ENCODE measurements around the gene FADS6.

Gene FADS6

DNA sequence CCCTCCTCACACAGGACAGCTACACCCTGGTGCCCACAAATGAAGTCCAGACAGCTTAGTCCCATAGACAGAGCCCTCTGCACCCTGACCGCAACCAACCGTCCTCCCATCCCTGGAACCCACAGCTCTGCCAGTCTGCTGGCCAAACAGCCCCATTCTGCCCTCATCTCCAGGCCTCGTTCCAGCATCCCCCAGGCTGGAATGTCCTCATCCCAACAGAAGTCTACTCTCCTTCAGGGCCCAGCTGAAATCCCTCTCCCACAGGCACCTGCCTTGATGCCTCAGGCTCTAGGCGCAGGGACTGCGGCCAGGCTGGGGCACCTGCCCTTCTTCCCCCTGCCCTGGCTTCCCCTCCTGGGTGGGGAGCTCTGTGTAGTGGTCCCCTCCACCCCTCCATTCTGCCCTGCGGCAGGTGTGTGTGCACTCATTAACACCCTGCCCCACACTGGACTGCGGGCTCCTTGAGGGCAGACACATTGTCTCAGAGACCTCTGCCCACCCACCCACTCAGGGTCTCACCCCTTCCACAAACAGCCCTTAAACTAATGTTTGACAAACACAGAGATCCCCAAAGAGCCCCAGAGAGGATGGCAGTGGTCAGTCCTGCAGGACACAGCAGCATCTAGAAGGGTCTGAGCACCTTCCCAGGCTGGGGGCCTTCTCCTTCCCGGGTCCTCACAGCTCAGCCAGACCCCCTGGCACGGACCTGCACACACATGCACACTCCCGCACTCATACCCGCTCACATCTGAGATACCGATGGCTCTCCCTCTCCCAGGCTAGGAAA is 34.6 kb downstream of the FADS6 start:
- TF ChIP-seq, protein P1, sequence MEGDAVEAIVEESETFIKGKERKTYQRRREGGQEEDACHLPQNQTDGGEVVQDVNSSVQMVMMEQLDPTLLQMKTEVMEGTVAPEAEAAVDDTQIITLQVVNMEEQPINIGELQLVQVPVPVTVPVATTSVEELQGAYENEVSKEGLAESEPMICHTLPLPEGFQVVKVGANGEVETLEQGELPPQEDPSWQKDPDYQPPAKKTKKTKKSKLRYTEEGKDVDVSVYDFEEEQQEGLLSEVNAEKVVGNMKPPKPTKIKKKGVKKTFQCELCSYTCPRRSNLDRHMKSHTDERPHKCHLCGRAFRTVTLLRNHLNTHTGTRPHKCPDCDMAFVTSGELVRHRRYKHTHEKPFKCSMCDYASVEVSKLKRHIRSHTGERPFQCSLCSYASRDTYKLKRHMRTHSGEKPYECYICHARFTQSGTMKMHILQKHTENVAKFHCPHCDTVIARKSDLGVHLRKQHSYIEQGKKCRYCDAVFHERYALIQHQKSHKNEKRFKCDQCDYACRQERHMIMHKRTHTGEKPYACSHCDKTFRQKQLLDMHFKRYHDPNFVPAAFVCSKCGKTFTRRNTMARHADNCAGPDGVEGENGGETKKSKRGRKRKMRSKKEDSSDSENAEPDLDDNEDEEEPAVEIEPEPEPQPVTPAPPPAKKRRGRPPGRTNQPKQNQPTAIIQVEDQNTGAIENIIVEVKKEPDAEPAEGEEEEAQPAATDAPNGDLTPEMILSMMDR (conservative IDR thresholded peaks at IDR 0.05; ENCODE audit: low read depth, low read length): no peak
- DNase-seq (ENCODE audit: low read depth): no peak
- no peak overlapping the region for H3K4me3 ChIP-seq (ENCODE audit: low read depth, low read length)

DNA sequence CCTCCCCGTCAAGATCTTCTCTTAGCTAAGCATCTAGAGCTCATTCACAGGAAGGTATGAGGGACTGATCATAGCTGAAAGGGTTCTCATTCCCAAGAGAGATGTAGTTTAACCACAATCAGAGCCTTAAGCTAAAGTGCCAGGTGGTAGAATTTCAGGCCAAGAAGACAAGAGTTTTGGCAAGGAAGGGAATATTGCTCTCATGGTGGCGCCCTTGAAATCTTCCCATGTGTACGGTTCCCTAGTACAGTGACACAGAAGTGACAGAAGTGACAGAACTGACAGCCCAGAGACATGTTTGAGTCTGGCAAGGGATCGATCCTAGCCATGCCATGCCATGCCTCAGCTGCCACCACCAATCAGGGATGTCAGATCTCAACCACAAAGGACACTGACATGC is 36.2 kb downstream of the FADS6 start:
- no peak for DNase-seq (ENCODE audit: low read depth)
- TF ChIP-seq, protein P1 (conservative IDR thresholded peaks at IDR 0.05; ENCODE audit: low read depth, low read length): no peak
- H3K4me3 ChIP-seq (ENCODE audit: low read depth, low read length): no peak overlapping the region

DNA sequence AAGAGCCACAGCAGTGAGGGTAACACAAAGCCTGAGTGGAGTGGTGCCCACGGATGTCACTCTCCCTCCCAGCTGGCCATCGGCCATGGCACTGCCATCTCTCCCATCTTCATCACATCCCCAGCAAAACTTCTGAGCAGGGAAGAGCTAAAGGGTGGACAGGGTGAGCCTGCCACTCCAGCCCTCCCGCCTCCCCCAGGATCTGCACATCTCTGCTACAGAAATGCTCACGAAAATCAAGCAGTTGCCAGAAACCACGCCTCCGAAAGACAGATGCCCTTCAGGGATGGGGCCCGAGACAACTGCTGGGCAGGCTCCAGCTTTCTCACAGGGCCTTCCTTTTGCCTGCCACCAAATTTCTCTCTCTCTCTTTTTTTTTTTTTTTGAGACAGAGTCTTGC is 37.3 kb downstream of the FADS6 start:
- no peak overlapping the region for H3K4me3 ChIP-seq (ENCODE audit: low read depth, low read length)
- TF ChIP-seq, protein P1 (conservative IDR thresholded peaks at IDR 0.05; ENCODE audit: low read depth, low read length): no peak
- no peak for DNase-seq (ENCODE audit: low read depth)

DNA sequence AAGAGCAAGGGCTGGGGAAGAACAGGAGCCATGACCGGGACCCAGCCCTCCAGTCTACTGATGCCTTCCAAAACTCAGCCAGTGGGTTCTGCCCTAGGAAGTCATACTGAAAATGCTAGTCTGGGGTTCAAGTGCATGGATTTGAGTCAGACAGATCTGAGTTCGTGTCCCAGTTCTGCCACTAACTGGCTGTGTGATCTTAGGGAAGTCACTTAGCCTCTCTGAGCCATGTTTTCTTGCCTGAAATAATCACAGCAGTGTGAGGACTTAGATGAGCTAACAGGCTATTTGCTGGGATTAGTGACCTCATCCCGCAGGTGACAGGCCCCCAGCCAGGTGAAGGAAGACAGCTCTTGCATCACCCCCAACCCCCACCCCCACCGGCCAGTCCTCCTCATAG is 38.1 kb downstream of the FADS6 start:
- TF ChIP-seq, protein P1 (conservative IDR thresholded peaks at IDR 0.05; ENCODE audit: low read depth, low read length): no peak
- DNase-seq (ENCODE audit: low read depth): no peak
- no peak overlapping the region for H3K4me3 ChIP-seq (ENCODE audit: low read depth, low read length)

DNA sequence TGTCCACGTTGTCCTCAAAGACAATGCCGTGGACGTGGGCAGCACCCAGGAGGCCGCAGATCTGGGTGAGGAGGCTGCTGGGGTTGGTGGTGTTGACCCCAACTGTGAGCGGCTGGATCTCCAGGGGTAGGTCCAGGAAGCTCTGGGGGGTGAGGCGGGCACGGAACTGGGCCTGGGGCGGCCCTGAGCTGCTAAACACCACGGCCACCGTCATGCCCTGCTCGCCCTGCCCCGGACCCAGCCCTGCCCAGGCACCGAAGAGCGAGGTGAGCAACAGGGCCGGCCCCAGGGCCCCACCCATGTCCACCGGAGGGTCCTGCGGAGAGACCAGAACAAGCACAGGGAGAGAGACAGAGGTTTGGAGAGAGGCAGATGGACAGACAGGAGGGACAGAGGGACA is 38.6 kb downstream of the FADS6 start:
- H3K4me3 ChIP-seq (ENCODE audit: low read depth, low read length): no peak overlapping the region
- TF ChIP-seq, protein P1 (conservative IDR thresholded peaks at IDR 0.05; ENCODE audit: low read depth, low read length): no peak

DNA sequence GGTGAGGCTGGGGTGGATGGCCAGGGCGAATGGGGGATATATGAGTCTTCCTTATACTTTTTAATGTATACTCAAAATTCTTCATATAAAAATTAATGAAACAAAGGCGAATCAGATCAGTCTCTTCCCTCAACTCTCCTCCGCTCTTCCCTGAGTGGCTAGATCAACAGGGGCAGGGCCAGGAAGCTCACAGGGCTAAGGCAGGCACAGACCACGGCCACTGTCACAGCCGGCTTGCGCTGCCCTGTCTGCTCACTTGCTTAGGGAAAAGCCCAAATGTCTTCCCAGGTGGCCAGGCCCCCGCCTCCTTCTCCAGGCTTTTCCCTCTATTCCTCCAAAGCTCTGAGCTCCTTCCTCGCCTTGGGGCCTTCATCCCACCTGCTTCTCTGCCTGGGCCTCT is 39.8 kb downstream of the FADS6 start:
- DNase-seq (ENCODE audit: low read depth): no peak
- H3K4me3 ChIP-seq (ENCODE audit: low read depth, low read length): no peak overlapping the region
- TF ChIP-seq, protein P1 (conservative IDR thresholded peaks at IDR 0.05; ENCODE audit: low read depth, low read length): no peak

More for the DNA sequence above, 38.6 kb downstream of the FADS6 start:
- no peak for DNase-seq (ENCODE audit: low read depth)

DNA sequence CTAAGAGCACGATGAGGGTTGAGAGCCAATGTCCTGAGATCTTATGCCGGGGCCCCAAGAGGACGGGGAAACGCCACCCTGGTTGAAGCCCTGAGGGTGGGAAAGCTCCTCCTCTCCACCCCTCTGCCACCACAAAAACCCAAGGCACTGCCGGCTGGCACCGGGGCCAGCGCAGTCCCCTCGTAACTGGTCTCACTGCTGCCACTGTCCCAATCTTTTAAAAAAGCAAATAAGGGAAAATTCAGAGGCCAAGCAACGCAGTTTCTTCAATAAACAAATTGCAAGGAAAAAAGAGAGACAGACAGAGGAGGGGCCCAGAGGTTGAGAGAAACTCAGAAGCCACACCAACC is 40.4 kb downstream of the FADS6 start:
- TF ChIP-seq, protein P1 (conservative IDR thresholded peaks at IDR 0.05; ENCODE audit: low read depth, low read length): no peak
- DNase-seq (ENCODE audit: low read depth): no peak
- H3K4me3 ChIP-seq (ENCODE audit: low read depth, low read length): no peak overlapping the region
